22Rv1 (cell line): ENCODE measurements around the gene TUBD1.

ENCODE experiments used
- ZFX ChIP-seq: fragments of 450-650 bp; IDR thresholded peaks from 2 replicates; pipeline ENCODE4 v1.6.1; 2017; ENCODE audit warnings: antibody characterized with exemption, borderline replicate concordance
- TF ChIP-seq, protein P1 (sequence below): fragments of 450-650 bp; IDR thresholded peaks from 2 replicates; pipeline ENCODE4 v1.5.1; 2017; ENCODE audit warnings: mild to moderate bottlenecking

DNA sequence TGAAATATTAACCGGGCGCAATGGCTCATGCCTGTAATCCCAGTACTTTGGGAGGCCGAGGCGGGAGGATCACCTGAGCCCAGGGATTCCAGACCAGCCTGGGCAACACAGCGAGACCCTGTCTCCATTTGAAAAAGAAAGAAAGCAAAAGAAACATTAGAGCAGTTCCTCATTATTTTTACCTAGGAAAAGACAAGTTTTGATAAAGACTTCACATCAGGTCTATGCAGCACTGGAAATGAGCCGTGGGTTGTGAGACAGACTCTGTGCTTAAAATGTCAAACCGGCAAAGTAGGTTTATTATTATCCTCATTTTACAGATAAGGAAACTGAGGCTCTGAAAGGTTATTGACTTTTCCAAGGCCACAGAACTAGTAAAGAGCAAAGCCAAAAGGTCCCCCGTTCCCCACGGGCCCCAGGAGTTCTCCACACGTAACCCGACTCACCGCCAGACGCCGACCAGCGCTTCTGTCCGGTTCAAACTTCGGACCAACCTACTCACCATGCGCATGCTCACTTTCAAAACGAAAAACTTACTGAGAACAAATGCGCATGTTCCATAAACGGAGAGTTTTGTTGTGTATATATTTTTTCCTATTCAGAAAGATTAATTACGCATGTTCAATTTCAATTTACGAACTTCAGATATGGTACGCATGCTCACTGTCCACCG lies 356 bp downstream of the TUBD1 start:
- TF ChIP-seq, protein P1, sequence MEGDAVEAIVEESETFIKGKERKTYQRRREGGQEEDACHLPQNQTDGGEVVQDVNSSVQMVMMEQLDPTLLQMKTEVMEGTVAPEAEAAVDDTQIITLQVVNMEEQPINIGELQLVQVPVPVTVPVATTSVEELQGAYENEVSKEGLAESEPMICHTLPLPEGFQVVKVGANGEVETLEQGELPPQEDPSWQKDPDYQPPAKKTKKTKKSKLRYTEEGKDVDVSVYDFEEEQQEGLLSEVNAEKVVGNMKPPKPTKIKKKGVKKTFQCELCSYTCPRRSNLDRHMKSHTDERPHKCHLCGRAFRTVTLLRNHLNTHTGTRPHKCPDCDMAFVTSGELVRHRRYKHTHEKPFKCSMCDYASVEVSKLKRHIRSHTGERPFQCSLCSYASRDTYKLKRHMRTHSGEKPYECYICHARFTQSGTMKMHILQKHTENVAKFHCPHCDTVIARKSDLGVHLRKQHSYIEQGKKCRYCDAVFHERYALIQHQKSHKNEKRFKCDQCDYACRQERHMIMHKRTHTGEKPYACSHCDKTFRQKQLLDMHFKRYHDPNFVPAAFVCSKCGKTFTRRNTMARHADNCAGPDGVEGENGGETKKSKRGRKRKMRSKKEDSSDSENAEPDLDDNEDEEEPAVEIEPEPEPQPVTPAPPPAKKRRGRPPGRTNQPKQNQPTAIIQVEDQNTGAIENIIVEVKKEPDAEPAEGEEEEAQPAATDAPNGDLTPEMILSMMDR: no peak
- TF ChIP-seq ZFX: no peak
